ENCODE results near the gene GALNT1. TPM values are rescaled to one million over a fixed set of nuclear protein-coding genes. Genes with fewer than 3 reads are reported as not detected.

Gene GALNT1
- total RNA-seq, 1 experiment from 2014 or later: 80.1 TPM

DNA sequence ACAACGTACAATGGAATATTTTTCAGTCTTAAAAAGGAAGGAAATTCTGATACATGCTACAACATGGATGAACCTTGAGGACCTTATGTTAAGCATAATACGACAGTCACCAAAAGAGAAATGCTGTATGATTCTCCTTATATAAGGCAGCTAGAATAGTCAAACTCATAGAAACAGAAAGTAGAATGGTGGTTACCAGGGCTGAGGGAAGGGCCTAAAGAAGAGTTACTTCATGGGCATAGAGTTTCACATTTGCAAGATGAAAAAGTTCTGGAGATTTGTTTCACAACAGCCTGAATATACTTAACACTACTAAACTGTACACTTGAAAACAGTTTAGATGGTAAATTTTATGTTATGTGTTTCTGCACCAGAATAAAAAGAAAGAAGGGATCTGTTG, 113.3 kb downstream of the GALNT1 start:
- TF ChIP-seq NFYB (CRISPR knock-in tag; conservative IDR thresholded peaks at IDR 0.05; ENCODE audit: low read depth): no peak
- TF ChIP-seq, protein P1, sequence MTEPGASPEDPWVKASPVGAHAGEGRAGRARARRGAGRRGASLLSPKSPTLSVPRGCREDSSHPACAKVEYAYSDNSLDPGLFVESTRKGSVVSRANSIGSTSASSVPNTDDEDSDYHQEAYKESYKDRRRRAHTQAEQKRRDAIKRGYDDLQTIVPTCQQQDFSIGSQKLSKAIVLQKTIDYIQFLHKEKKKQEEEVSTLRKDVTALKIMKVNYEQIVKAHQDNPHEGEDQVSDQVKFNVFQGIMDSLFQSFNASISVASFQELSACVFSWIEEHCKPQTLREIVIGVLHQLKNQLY (CRISPR knock-in tag; IDR thresholded peaks at IDR 0.05): no peak
- TF ChIP-seq, protein P2, sequence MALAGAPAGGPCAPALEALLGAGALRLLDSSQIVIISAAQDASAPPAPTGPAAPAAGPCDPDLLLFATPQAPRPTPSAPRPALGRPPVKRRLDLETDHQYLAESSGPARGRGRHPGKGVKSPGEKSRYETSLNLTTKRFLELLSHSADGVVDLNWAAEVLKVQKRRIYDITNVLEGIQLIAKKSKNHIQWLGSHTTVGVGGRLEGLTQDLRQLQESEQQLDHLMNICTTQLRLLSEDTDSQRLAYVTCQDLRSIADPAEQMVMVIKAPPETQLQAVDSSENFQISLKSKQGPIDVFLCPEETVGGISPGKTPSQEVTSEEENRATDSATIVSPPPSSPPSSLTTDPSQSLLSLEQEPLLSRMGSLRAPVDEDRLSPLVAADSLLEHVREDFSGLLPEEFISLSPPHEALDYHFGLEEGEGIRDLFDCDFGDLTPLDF (CRISPR knock-in tag; IDR thresholded peaks at IDR 0.05): no peak
- no peak for TF ChIP-seq ETV6 (CRISPR knock-in tag; IDR thresholded peaks at IDR 0.05)
- TF ChIP-seq, protein P3, sequence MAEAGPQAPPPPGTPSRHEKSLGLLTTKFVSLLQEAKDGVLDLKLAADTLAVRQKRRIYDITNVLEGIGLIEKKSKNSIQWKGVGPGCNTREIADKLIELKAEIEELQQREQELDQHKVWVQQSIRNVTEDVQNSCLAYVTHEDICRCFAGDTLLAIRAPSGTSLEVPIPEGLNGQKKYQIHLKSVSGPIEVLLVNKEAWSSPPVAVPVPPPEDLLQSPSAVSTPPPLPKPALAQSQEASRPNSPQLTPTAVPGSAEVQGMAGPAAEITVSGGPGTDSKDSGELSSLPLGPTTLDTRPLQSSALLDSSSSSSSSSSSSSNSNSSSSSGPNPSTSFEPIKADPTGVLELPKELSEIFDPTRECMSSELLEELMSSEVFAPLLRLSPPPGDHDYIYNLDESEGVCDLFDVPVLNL (CRISPR knock-in tag; IDR thresholded peaks at IDR 0.05; ENCODE audit: borderline replicate concordance, low read depth): no peak
- TF ChIP-seq ZNF317 (CRISPR knock-in tag; IDR thresholded peaks at IDR 0.05; ENCODE audit: borderline replicate concordance, low read depth): no peak
- TF ChIP-seq, protein P4, sequence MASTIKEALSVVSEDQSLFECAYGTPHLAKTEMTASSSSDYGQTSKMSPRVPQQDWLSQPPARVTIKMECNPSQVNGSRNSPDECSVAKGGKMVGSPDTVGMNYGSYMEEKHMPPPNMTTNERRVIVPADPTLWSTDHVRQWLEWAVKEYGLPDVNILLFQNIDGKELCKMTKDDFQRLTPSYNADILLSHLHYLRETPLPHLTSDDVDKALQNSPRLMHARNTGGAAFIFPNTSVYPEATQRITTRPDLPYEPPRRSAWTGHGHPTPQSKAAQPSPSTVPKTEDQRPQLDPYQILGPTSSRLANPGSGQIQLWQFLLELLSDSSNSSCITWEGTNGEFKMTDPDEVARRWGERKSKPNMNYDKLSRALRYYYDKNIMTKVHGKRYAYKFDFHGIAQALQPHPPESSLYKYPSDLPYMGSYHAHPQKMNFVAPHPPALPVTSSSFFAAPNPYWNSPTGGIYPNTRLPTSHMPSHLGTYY (CRISPR knock-in tag; IDR thresholded peaks at IDR 0.05): no peak
- TF ChIP-seq NR2C2 (CRISPR knock-in tag; IDR thresholded peaks at IDR 0.05): no peak
- TF ChIP-seq, protein P5, sequence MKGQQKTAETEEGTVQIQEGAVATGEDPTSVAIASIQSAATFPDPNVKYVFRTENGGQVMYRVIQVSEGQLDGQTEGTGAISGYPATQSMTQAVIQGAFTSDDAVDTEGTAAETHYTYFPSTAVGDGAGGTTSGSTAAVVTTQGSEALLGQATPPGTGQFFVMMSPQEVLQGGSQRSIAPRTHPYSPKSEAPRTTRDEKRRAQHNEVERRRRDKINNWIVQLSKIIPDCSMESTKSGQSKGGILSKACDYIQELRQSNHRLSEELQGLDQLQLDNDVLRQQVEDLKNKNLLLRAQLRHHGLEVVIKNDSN (CRISPR knock-in tag; IDR thresholded peaks at IDR 0.05): no peak
- no peak for TF ChIP-seq MXD4 (CRISPR knock-in tag; IDR thresholded peaks at IDR 0.05; ENCODE audit: borderline replicate concordance)
- TF ChIP-seq TEAD1 (CRISPR knock-in tag; IDR thresholded peaks at IDR 0.05): no peak
- TF ChIP-seq, protein P6, sequence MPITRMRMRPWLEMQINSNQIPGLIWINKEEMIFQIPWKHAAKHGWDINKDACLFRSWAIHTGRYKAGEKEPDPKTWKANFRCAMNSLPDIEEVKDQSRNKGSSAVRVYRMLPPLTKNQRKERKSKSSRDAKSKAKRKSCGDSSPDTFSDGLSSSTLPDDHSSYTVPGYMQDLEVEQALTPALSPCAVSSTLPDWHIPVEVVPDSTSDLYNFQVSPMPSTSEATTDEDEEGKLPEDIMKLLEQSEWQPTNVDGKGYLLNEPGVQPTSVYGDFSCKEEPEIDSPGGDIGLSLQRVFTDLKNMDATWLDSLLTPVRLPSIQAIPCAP (CRISPR knock-in tag; IDR thresholded peaks at IDR 0.05): no peak
- TF ChIP-seq MYBL2 (CRISPR knock-in tag; IDR thresholded peaks at IDR 0.05): no peak
- no peak for TF ChIP-seq HMGA2 (CRISPR knock-in tag; IDR thresholded peaks at IDR 0.05)
- no peak for TF ChIP-seq SMAD3 (CRISPR knock-in tag; IDR thresholded peaks at IDR 0.05; ENCODE audit: borderline replicate concordance)
- no peaks in the 10 kb centered on the region for H3K27me3 Mint-ChIP-seq (ENCODE audit: low read depth)
- ChIA-PET POLR2A (no interaction called here), CTCF (no interaction called here)
- no peak overlapping the region for H3K4me3 Mint-ChIP-seq
- ATAC-seq (no peak), DNase-seq (ENCODE audit: low spot score) (no peak)
- no peaks in the 10 kb centered on the region for H3K9me3 Mint-ChIP-seq
- no peak overlapping the region for H3K27ac Mint-ChIP-seq
- H3K36me3 Mint-ChIP-seq: 0 out of 2 replicates have a peak, but pooled peaks cover 3% of the 10 kb centered on the region
- H3K4me1 Mint-ChIP-seq: no peaks in the 10 kb centered on the region

DNA sequence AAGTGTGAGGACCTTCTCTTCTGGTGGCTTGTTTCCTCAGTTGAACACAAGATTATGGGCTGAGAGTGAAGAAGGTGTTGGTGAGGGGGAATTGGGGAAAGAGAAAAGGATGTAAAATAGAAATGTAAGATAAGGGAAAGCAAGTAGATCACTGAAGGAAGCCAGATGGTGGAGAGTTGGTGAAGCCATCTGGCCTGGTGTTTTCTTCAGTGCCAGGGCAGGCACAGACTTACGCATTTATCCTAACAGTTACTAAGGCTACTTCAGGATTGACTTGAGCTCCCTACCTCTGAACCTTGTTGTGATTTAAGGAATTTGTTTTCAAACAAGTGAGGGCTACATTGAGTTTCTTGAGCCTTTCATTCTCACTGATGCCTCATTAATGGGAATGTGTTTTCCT, 113.8 kb downstream of the GALNT1 start:
- Mint-ChIP-seq H3K27me3 (ENCODE audit: low read depth) (no peaks in the 10 kb centered on the region), H3K36me3 (0 out of 2 replicates have a peak, but pooled peaks cover 3% of the 10 kb centered on the region), H3K27ac (no peak overlapping the region), H3K9me3 (no peaks in the 10 kb centered on the region), H3K4me1 (no peaks in the 10 kb centered on the region), H3K4me3 (no peak overlapping the region)
- ChIA-PET CTCF (interaction anchor here (2.6 kb wide), 1 partner anchor 255 kb away, joined by 7 read pairs; no protein-coding TSS in a partner anchor), POLR2A (no interaction called here)
- ATAC-seq (no peak), DNase-seq (ENCODE audit: low spot score) (no peak)
- TF ChIP-seq NFE2L1 (CRISPR knock-in tag; IDR thresholded peaks at IDR 0.05): no peak
- TF ChIP-seq, protein P3 (CRISPR knock-in tag; IDR thresholded peaks at IDR 0.05; ENCODE audit: borderline replicate concordance, low read depth): no peak
- TF ChIP-seq TEAD1 (CRISPR knock-in tag; IDR thresholded peaks at IDR 0.05): no peak
- no peak for TF ChIP-seq EMX1 (CRISPR knock-in tag; IDR thresholded peaks at IDR 0.05)
- TF ChIP-seq, protein P7, sequence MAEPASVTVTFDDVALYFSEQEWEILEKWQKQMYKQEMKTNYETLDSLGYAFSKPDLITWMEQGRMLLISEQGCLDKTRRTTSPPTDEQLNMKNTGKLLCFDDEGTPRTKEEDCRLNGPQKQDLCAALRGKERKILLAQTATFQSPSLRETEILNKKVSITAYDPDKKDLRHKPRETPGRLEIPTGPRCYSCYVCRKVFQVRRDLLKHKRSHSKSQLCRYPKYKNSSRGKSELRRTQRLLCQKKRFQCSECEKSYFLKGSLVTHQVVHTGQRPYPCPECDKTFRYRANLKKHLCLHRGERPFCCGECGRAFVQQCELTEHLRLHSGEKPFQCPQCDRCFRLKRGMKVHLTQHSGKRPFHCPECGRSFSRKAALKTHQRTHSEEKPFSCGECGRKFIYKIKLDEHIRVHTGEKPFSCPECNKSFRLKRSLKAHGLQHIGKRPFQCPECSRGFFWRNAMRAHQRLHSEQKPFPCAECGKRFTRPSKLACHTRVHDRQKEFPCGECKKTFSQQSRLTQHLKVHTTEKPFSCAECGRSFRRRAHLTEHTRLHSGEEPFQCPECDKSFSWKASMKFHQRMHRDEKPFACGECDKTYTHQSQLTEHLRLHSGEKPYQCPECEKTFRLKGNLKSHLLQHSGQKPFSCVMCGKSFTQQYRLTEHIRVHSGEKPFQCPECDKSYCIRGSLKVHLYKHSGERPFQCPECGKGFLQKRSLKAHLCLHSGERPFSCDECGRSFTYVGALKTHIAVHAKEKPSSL (CRISPR knock-in tag; conservative IDR thresholded peaks at IDR 0.05): no peak
- no peak for TF ChIP-seq CREM (CRISPR knock-in tag; IDR thresholded peaks at IDR 0.05)
- TF ChIP-seq, protein P8, sequence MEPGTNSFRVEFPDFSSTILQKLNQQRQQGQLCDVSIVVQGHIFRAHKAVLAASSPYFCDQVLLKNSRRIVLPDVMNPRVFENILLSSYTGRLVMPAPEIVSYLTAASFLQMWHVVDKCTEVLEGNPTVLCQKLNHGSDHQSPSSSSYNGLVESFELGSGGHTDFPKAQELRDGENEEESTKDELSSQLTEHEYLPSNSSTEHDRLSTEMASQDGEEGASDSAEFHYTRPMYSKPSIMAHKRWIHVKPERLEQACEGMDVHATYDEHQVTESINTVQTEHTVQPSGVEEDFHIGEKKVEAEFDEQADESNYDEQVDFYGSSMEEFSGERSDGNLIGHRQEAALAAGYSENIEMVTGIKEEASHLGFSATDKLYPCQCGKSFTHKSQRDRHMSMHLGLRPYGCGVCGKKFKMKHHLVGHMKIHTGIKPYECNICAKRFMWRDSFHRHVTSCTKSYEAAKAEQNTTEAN (CRISPR knock-in tag; IDR thresholded peaks at IDR 0.05): no peak
- no peak for TF ChIP-seq ELF4 (CRISPR knock-in tag; IDR thresholded peaks at IDR 0.05; ENCODE audit: low read depth)
- TF ChIP-seq, protein P9, sequence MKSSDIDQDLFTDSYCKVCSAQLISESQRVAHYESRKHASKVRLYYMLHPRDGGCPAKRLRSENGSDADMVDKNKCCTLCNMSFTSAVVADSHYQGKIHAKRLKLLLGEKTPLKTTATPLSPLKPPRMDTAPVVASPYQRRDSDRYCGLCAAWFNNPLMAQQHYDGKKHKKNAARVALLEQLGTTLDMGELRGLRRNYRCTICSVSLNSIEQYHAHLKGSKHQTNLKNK (CRISPR knock-in tag; IDR thresholded peaks at IDR 0.05): no peak
- TF ChIP-seq MXD4 (CRISPR knock-in tag; IDR thresholded peaks at IDR 0.05; ENCODE audit: borderline replicate concordance): no peak
- no peak for TF ChIP-seq RORB (CRISPR knock-in tag; IDR thresholded peaks at IDR 0.05)

Measured in WTC11 (cell line).